Omental fat pad (tissue), 4 donors: ENCODE results near the gene IPO7. TPM values are rescaled to one million over a fixed set of nuclear protein-coding genes. Genes with fewer than 3 reads are reported as not detected.

ENCODE experiments used
- ATAC-seq: fragments of 150-250 bp; one replicate; pipeline ENCODE4 v1.9.1; 2016; ENCODE audit warnings: mild to moderate bottlenecking, moderate library complexity; ENCODE audit not compliant: low FRiP score
- DNase-seq: peaks from one replicate; pipeline ENCODE4 v3.0.0-alpha.2; 2019; ENCODE audit warnings: low spot score
- total RNA-seq, 4 donors: library from RNA; depleted of rRNA; stranded (reverse); fragments of >200 nt; gene quantifications; one replicate each; pipeline ENCODE4 v1.1.0, GENCODE V29; 2016
- TF ChIP-seq, protein P1 (sequence below), 3 donors: fragments of 450-650 bp; IDR thresholded peaks; one replicate each; pipeline ENCODE4 v1.5.1; 2016 to 2017; ENCODE audit warnings: antibody characterized with exemption in 3 of 3, mild to moderate bottlenecking in 3 of 3, moderate library complexity in 2 of 3

IPO7 gene
- total RNA-seq, 4 donors from 2014 or later, result 101 to 205 (median 110) TPM

- DNase-seq (peak; percentile 99), ATAC-seq (peak; percentile 99)
- TF ChIP-seq, protein P1, sequence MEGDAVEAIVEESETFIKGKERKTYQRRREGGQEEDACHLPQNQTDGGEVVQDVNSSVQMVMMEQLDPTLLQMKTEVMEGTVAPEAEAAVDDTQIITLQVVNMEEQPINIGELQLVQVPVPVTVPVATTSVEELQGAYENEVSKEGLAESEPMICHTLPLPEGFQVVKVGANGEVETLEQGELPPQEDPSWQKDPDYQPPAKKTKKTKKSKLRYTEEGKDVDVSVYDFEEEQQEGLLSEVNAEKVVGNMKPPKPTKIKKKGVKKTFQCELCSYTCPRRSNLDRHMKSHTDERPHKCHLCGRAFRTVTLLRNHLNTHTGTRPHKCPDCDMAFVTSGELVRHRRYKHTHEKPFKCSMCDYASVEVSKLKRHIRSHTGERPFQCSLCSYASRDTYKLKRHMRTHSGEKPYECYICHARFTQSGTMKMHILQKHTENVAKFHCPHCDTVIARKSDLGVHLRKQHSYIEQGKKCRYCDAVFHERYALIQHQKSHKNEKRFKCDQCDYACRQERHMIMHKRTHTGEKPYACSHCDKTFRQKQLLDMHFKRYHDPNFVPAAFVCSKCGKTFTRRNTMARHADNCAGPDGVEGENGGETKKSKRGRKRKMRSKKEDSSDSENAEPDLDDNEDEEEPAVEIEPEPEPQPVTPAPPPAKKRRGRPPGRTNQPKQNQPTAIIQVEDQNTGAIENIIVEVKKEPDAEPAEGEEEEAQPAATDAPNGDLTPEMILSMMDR (IDR thresholded peaks at IDR 0.05), result no peak
Observed at GRCh38 chr11:9460322-9461062, 76.0 kb downstream of the IPO7 start, which contains the start of gene ZNF143. TSS of gene ZNF143 (plus strand) at chr11:9461012. CDS start at chr11:9471309, 10,297 bp downstream.

GRCh38 chr11:9461063-9461759 lies 76.8 kb downstream of the IPO7 start:
- peak; percentile 68 for ATAC-seq
- TF ChIP-seq, protein P1 (IDR thresholded peaks at IDR 0.05), result no peak
- DNase-seq, result peak; percentile 36

DNA sequence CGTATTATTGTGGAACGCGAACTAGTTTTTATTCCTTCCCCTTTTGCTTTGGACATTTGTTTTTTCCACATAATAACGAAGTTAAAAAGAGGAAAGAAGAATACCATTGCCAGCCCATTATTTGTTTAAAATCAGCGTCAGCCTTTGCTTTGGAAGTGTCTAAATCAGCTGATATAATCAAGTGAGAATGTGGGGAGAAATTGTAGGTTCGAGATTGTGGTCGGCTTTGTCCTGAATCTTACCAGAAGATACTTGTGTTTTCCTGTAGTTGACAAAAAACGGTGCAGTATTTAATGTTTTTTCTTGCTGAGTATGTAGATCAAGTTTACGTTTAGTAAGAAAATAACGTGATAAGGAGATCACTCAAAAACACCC lies 77.3 kb downstream of the IPO7 start:
- no peak for ATAC-seq
- no peak for DNase-seq
- TF ChIP-seq, protein P1 (IDR thresholded peaks at IDR 0.05), result no peak

DNA sequence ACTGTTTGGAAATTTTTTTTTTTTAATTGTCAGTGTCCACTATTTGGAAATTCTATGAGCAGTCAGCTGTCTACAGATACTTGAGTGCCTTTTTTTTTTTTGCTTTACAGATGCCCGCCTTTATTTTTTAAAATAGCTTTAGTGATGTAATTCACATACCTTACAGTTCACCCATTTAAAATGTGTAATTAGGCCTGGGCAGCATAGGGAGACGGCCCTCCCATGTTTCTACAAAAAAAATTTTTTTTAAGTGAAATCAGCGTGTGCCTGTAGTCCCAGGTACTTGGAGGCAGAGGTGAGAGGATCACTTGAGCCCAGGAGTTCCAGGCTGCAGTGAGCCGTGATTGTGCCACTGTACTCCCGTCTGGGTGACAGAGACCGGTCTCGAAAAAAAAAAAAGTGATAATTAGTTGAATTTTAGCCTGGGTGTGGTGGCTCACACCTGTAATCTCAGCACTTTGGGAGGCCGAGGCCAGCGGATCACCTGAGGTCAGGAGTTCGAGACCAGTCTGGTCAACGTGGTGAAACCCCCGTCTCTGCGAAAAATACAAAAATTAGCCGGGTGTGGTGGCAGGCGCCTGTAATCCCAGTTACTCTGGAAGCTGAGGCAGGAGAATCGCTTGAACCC lies 77.8 kb downstream of the IPO7 start:
- TF ChIP-seq, protein P1 (IDR thresholded peaks at IDR 0.05), result no peak
- DNase-seq (no peak), ATAC-seq (no peak)

GRCh38 chr11:9462806-9463537 lies 78.5 kb downstream of the IPO7 start:
- TF ChIP-seq, protein P1 (IDR thresholded peaks at IDR 0.05), result no peak
- ATAC-seq (no peak), DNase-seq (no peak)

DNA sequence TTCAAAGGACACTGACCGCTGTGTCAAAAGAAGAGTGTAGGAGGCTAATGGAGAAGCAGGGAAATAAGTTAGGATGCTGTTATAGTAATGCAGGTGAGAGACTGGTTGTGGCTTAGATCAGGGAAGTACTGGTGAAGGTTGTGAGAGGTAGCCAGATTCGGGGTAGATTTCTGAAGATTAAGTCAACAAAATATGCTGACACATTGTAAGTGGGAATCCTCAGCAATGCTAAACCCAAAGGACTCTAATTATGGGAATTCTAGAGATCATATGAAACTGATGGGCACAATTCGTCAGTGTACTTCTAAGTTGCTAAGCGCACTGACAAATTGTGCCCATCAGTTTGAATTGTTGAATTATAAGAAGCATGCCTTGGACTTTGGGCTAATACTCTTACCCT lies 86.3 kb downstream of the IPO7 start:
- TF ChIP-seq, protein P1 (IDR thresholded peaks at IDR 0.05), result no peak
- DNase-seq, result no peak
- ATAC-seq, result no peak
